ENCODE results near the gene AURKA. TPM values are rescaled to one million over a fixed set of nuclear protein-coding genes. Genes with fewer than 3 reads are reported as not detected.

AURKA gene
- total and polyA plus RNA-seq, 2 of the 8 experiments (the other 6 are each of a cell fraction or from before 2014, with no cell fraction given) = 45.8 to 84.8 TPM

DNA sequence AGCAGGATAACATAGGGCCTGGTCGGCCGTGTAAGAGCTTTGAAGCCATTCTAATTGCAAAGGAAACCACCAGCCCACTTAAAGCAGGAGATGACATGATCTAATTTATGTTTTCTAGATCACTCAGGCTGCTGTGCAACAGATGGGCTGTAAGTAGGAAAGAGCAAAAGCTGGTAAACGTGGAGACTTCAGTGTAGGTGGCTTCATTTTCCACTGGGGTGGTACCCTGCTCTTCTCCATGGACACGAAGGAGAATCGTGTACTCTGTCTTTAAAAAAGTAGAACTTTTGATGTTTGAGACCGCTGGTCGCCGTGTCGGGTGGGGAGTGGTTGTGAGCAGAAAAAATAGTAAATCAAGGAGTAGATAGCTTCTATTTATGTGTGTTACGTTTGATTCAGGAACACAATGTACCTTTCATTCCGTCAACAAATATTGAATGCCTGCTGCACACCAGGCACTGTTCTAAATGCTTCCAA lies 26.4 kb upstream of the AURKA start:
- Histone ChIP-seq H3K79me2 (ENCODE audit: control insufficient read depth in 1 of 2, insufficient read depth in 2 of 2, low read length in 2 of 2) (no peaks in the 10 kb centered on the region), H3K56ac (replicated peaks; ENCODE audit: insufficient read length, low read depth, low read length) (no peak overlapping the region), H2AFZ (ENCODE audit: low read length) (no peak overlapping the region), H4K20me1 (replicated peaks in 1 of 2; ENCODE audit: control insufficient read depth in 1 of 2, insufficient read depth in 2 of 2, low read length in 2 of 2) (peaks cover 0 to 4% of the 10 kb centered on the region in 2 experiments), H3K18ac (ENCODE audit: extremely low read depth, low read length) (no peak overlapping the region), H4K91ac (replicated peaks; ENCODE audit: insufficient read length, low read length) (no peak overlapping the region), H2BK120ac (replicated peaks; ENCODE audit: low read depth, low read length) (no peak overlapping the region), H2BK12ac (ENCODE audit: low read depth, low read length) (no peak overlapping the region), H3K4ac (replicated peaks; ENCODE audit: insufficient read length, low read depth, low read length) (no peak overlapping the region), H4K5ac (ENCODE audit: insufficient read length, low read depth, low read length) (no peak overlapping the region), H3K23ac (ENCODE audit: insufficient read length) (no peak overlapping the region), H2BK15ac (ENCODE audit: low read length) (no peak overlapping the region), H3K36me3 (ENCODE audit: control insufficient read depth in 2 of 4, insufficient read depth in 4 of 4, low read length in 3 of 4) (no peaks in the 10 kb centered on the region; a peak in 1 of 8 replicates), H3K9ac (replicated peaks in 1 of 4; ENCODE audit: extremely low read depth in 1 of 4, low read depth in 3 of 4, low read length in 3 of 4) (no peak overlapping the region), H3K23me2 (ENCODE audit: low read depth, low read length) (no peaks in the 10 kb centered on the region), H3K4me1 (replicated peaks in 1 of 4; ENCODE audit: control insufficient read depth in 3 of 4, insufficient read depth in 4 of 4, low read length in 3 of 4) (peaks cover 0 to 4% (median 1%) of the 10 kb centered on the region in 4 experiments; a peak in 4 of 7 replicates), H2BK5ac (ENCODE audit: low read depth, low read length) (no peak overlapping the region), H4K8ac (ENCODE audit: extremely low read depth, insufficient read depth, low read length) (no peak overlapping the region), H3K14ac (ENCODE audit: insufficient read length) (no peak overlapping the region), H3K4me2 (ENCODE audit: insufficient read depth in 1 of 2, low read depth in 2 of 2, low read length in 2 of 2) (no peak overlapping the region), H3K79me1 (ENCODE audit: low read depth, low read length) (no peaks in the 10 kb centered on the region), H3K27me3 (replicated peaks in 1 of 4; ENCODE audit: control insufficient read depth in 3 of 4, extremely low read depth in 1 of 4, insufficient read depth in 3 of 4, low read length in 3 of 4) (no peaks in the 10 kb centered on the region; a peak in 1 of 7 replicates), H2BK20ac (ENCODE audit: low read length) (no peak overlapping the region), H2AK5ac (ENCODE audit: low read depth, low read length) (no peak overlapping the region), H3K27ac (ENCODE audit: low read depth, low read length) (no peak overlapping the region), H3K4me3 (ENCODE audit: extremely low read depth in 1 of 4, insufficient read depth in 2 of 4, low read depth in 3 of 4, low read length in 4 of 4) (no peak overlapping the region), H3K9me3 (ENCODE audit: insufficient read depth in 2 of 2, low read depth in 1 of 2, low read length in 1 of 2) (no peaks in the 10 kb centered on the region)
- TF ChIP-seq ATF3 (IDR thresholded peaks at IDR 0.05; ENCODE audit: insufficient read depth, low read depth, low read length) = no peak
- TF ChIP-seq POLR2AphosphoS5 (IDR thresholded peaks at IDR 0.05; ENCODE audit: low read depth, low read length) = no peak
- TF ChIP-seq POU5F1 (IDR thresholded peaks at IDR 0.05; ENCODE audit: low read depth, low read length) = no peak
- no peak for TF ChIP-seq POLR2A (IDR thresholded peaks at IDR 0.05; ENCODE audit: control extremely low read depth in 1 of 2, low read depth in 2 of 2, low read length in 2 of 2)
- no peak for TF ChIP-seq HDAC6 (IDR thresholded peaks at IDR 0.05; ENCODE audit: low read depth, low read length)
- TF ChIP-seq EGR1 (IDR thresholded peaks at IDR 0.05; ENCODE audit: borderline replicate concordance, low read depth, low read length) = no peak
- TF ChIP-seq USF2 (IDR thresholded peaks at IDR 0.05; ENCODE audit: low read length) = no peak
- no peak for TF ChIP-seq TAF1 (IDR thresholded peaks at IDR 0.05; ENCODE audit: low read depth, low read length)
- no peak for TF ChIP-seq CBX8 (IDR thresholded peaks at IDR 0.05; ENCODE audit: borderline replicate concordance, low read depth, low read length)
- no peak for TF ChIP-seq TAF7 (optimal IDR thresholded peaks at IDR 0.05; ENCODE audit: borderline replicate concordance, low read depth, low read length)
- TF ChIP-seq SUZ12 (IDR thresholded peaks at IDR 0.05; ENCODE audit: low read length) = no peak
- FAIRE-seq (no peak), DNase-seq (ENCODE audit: low read depth in 1 of 2, low spot score in 2 of 2) (no peak)
- CTCF ChIA-PET (ENCODE audit: partially characterized antibody) = interaction anchor here (1.1 to 1.7 kb wide), 2 partner anchors 9 to 11 kb away, joined by 3 to 4 read pairs; no protein-coding TSS in a partner anchor
- WGBS, 2 experiments (ENCODE audit: extremely low coverage in 1 of 2, insufficient coverage in 1 of 2, insufficient read length in 1 of 2, insufficient replicate concordance in 2 of 2, low coverage in 1 of 2, low lambda C conversion rate in 2 of 2, missing lambda C conversion rate in 1 of 2) = 87% methylated on average over 11 of the region's 11 CpGs; no CpG with 5 or more reads in 1 of the 2 experiments
- POLR2A ChIA-PET (ENCODE audit: partially characterized antibody) = no interaction called here

Measured in H1 (cell line).